Measurements from ENCODE around the gene PLK1.
A peak's percentile ranks its signal among the peaks of the same experiment; 100 is the strongest.
"Not testable (repeated sequence)": the region's sequence is repeated elsewhere in the genome, so short reads cannot be mapped to it uniquely, and the experiment has no call there.

The PLK1 gene

DNA sequence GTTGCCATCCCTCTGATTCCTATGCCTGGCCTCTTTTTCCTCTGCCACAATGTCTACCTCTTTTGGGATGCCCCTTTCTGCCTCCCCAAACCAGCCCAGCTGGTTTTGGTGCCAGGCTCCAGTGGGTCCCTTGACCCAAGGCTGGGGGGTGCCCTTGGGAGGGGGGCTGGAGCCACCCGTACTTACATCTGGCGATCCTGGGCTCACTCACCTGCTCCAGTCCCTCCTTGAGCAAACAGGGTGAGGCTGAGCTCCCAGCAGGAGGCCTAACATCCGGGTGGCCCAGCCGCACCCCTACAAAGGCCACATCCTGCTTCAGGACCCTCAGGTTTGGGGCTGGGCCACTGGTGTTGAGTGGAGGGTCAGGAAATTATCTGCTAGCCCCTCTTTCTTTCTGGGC is 33.1 kb downstream of the PLK1 start:
- DNase-seq: no peak

DNA sequence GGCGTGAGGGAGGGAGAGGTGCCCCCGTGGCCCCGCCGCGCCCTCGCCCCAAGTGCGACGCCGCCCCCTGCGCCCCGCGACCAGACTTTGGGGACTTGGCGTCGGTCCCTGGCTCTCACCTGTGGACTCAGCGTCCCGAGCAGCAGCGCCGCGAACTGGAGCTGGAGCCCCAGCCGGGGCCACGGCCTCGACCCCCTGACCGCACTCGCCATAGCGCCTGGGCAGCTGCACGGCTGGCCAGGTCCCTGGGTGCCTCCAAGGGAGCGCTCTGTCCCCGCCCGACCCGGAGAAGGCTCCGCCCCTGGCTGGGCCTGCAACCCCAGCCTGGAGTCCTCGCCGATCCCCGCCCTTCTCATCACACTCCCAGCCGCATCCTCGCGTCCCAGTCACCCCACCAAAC is 34.3 kb downstream of the PLK1 start, which contains the start of gene ERN2:
ERN2 (minus strand) TSS at position 247 of the 400 bp plus-strand sequence; CDS start at position 212, 35 bp downstream.
- DNase-seq: no peak

- no peak for DNase-seq
These were observed 37.8 kb downstream of the PLK1 start for GRCh38 chr16:23716484-23716883.

DNA sequence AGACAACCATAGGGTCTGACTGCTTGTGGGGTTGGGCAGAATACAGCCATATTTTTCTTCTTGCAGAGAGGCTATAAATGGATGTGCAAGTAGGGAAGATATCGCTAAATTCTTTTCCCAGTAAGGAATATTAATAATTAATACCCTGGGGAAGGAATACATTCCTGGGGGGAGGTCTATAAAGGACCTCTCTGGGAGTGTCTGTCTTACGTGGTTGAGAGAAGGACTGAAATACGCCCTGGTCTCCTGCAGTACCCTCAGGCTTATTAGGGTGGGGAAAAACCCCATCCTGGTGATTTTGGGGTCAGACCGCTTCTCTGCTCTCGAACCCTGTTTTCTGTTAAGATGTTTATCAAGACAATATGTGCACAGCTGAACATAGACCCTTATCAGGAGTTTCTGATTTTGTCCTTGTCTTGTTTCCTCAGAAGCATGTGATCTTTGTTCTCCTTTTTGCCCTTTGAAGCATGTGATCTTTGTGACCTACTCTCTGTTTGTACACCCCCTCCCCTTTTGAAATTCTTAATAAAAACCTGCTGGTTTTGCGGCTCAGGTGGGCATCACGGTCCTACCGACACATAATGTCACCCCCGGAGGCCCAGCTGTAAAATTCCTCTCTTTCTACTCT is 44.0 kb downstream of the PLK1 start:
- DNase-seq: not testable (repeated sequence)

DNA sequence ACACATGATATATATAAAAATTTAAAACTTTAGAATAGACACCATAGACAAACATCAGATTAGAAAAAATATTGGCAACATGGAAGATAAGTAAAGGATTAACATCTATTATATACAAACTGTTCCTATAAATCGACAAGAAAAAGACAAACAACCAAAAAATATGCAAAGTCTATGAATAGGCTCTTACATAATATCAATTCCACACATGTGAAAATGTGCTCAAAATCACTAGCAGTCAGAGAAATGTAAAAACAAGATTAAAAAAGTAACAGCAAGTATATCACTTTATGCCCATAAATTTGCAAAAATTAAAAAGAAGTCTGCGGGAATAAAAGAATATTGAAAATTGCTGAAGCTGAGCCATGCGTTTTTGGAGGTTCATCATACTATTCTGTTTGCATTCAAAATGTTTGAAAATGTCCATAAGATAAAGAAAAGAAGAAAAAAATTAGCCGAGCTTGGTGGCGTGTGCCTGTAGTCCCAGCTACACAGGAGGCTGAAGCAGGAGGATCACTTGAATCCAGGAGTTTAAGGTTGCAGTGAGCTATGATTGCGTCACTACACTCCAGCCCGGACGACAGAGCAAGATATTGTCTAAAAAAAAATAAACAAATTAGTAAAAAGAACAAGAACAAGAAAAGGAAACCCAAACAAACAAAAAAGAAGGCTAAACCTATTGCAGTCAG is 45.6 kb downstream of the PLK1 start:
- no peak for DNase-seq

GRCh38 chr16:23724785-23725131 is 46.1 kb downstream of the PLK1 start:
- no peak for DNase-seq

- no peak for DNase-seq
These were observed 48.0 kb downstream of the PLK1 start for GRCh38 chr16:23726710-23727109.

DNA sequence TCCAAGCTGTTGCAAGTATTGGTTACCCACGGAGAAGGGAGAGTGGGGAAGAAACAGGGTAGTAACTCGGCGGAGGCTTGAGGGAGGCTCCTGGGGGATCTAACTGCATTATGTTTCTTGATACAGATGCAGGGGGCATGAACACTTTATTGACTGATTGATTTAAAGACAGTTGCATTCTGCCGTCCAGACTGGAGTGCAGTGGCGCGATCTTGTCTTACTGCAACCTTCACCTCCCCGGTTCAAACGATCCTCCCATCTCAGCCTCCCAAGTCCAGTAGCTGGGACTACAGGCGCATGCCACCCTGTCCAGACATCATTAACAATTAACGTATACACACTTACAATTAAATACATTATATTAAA is 49.4 kb downstream of the PLK1 start:
- DNase-seq: no peak

GRCh38 chr16:23729503-23730424 is 51.1 kb downstream of the PLK1 start:
- DNase-seq: peak; percentile 2

DNA sequence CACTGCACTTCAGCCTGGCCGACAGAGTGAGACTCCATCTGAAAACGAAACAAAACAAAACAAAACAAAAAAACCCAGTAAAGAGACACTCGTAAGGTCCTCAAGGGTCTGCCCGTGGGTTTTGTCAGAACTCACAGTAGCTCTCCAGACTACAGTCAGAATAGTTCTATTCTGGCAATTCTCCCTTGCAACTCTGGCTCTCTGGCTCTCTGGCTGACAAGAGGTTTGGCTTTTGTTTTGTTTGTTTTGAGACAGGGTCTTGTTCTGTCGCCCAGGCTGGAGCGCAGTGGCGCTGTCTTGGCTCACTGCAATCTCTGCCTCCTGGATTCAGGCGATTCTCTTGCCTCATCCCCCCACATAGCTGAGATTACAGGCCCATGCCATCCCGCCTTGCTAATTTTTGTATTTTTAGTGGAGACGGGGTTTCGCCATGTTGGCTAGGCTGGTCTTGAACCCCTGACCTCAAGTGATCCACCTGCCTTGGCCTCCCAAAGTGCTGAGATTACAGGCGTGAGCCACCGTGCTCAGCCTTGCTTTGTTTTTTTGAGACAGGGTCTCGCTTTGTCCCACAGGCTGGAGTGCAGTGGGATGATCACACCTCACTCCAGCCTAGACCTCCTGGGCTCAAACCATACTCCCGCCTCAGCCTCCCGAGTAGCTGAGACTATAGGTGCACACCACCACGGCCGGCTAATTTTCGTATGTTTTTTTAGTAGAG is 55.6 kb downstream of the PLK1 start:
- no peak for DNase-seq

- not testable (repeated sequence) for DNase-seq
These were observed 58.8 kb downstream of the PLK1 start for GRCh38 chr16:23737423-23738028.

GRCh38 chr16:23739516-23739915 is 60.8 kb downstream of the PLK1 start:
- DNase-seq: no peak
